Keratinocyte (primary cell): ENCODE data around the gene TYW1. TPM values are rescaled to one million over a fixed set of nuclear protein-coding genes. Genes with fewer than 3 reads are reported as not detected.
"Not testable (repeated sequence)": the region's sequence is repeated elsewhere in the genome, so short reads cannot be mapped to it uniquely, and the experiment has no call there.

Source experiments
- DNase-seq: peaks from one replicate; pipeline ENCODE4 v3.0.0-alpha.2; 2011; ENCODE audit warnings: low read depth, missing footprints, low spot score
- FAIRE-seq: peaks from 2 replicates; lab custom pipeline; 2011; peaks lifted over from hg19 to GRCh38; lab: Jason Lieb, UNC
- H2AFZ ChIP-seq: 2 replicates; pipeline ENCODE4 v1.6.0; 2012; ENCODE audit warnings: low read length, control low read depth, inconsistent platforms; ENCODE audit not compliant: control insufficient read depth
- H3K27ac ChIP-seq: 2 replicates; pipeline ENCODE4 v1.5.1; 2011; ENCODE audit warnings: low read length; ENCODE audit not compliant: control insufficient read depth, insufficient read depth
- H3K27me3 ChIP-seq: 3 replicates; pipeline ENCODE4 v1.6.0; 2011; ENCODE audit warnings: low read length; ENCODE audit not compliant: control insufficient read depth, insufficient read depth; ENCODE audit errors: extremely low read depth
- H3K36me3 ChIP-seq, 2 experiments: 2 replicates in 1 of 2; 3 replicates in 1 of 2; pipeline ENCODE4 v1.5.1; 2011; ENCODE audit warnings: low read length in 2 of 2, mild to moderate bottlenecking in 1 of 2; ENCODE audit not compliant: control insufficient read depth in 2 of 2, insufficient read depth in 2 of 2; ENCODE audit errors: extremely low read depth in 1 of 2
- H3K4me1 ChIP-seq: 3 replicates; pipeline ENCODE4 v1.5.1; 2011; ENCODE audit warnings: low read length; ENCODE audit not compliant: control insufficient read depth, insufficient read depth; ENCODE audit errors: extremely low read depth
- H3K4me2 ChIP-seq: 3 replicates; pipeline ENCODE4 v1.6.0; 2011; ENCODE audit warnings: low read depth, low read length; ENCODE audit not compliant: control insufficient read depth, insufficient read depth; ENCODE audit errors: extremely low read depth
- H3K4me3 ChIP-seq, 3 experiments: fragments of 200-600 bp in 1 of 3; sonication (generic) in 1 of 3; 2 replicates in 2 of 3; 3 replicates in 1 of 3; pipeline ENCODE4 v1.5.1; 2011 to 2016; ENCODE audit warnings: low read length in 3 of 3, mild to moderate bottlenecking in 3 of 3, control low read depth in 2 of 3, inconsistent platforms in 1 of 3, low read depth in 1 of 3, mixed read lengths in 1 of 3, mixed run types in 1 of 3, moderate library complexity in 1 of 3; ENCODE audit not compliant: control insufficient read depth in 2 of 3, insufficient read depth in 2 of 3; ENCODE audit errors: extremely low read depth in 1 of 3
- H3K79me2 ChIP-seq: 2 replicates; pipeline ENCODE4 v1.6.0; 2012; ENCODE audit warnings: low read length; ENCODE audit not compliant: control insufficient read depth, insufficient read depth
- H3K9ac ChIP-seq: 3 replicates; pipeline ENCODE4 v1.6.0; 2011; ENCODE audit warnings: low read length; ENCODE audit not compliant: control insufficient read depth, insufficient read depth; ENCODE audit errors: extremely low read depth
- H3K9me1 ChIP-seq: 3 replicates; pipeline ENCODE4 v1.6.0; 2011; ENCODE audit warnings: low read length; ENCODE audit not compliant: control insufficient read depth, insufficient read depth; ENCODE audit errors: extremely low read depth
- H3K9me3 ChIP-seq: 2 replicates; pipeline ENCODE4 v1.5.1; 2012; ENCODE audit warnings: low read depth, low read length; ENCODE audit not compliant: control insufficient read depth
- H4K20me1 ChIP-seq: 3 replicates; pipeline ENCODE4 v1.6.0; 2011; ENCODE audit warnings: low read length; ENCODE audit not compliant: control insufficient read depth, insufficient read depth; ENCODE audit errors: extremely low read depth
- CTCF ChIP-seq, 3 experiments: IDR thresholded peaks in 1 of 3; conservative IDR thresholded peaks in 1 of 3; optimal IDR thresholded peaks in 1 of 3; 2 replicates in 2 of 3; 3 replicates in 1 of 3; pipeline versions ENCODE3 to v1.5.1; 2011; ENCODE audit warnings: low read length in 3 of 3, mild to moderate bottlenecking in 3 of 3, moderate library complexity in 2 of 3, control low read depth in 1 of 3, inconsistent platforms in 1 of 3; ENCODE audit not compliant: insufficient read depth in 2 of 3; ENCODE audit errors: extremely low read depth in 1 of 3
- EZH2 ChIP-seq: IDR thresholded peaks from one replicate; pipeline ENCODE4 v1.6.1; 2012; ENCODE audit warnings: inconsistent platforms, mild to moderate bottlenecking, low read length, moderate library complexity
- dilution Hi-C: fragments of 300-500 bp; cut with MboI; formaldehyde crosslinking; loops from one replicate; pipeline ENCODE4 v1.7.0; 2020; ENCODE audit warnings: low sequenced_read_pairs; ENCODE audit not compliant: extremely low pct_ligation_motif_present
- polyA plus RNA-seq, 5 experiments: library from polyadenylated mRNA; depleted of rRNA in 3 of 5; stranded (reverse) in 3 of 5; stranded (forward) in 1 of 5; unstranded in 1 of 5; fragments of >200 nt; gene quantifications; 1 replicate in 1 of 5; 2 replicates in 3 of 5; 3 replicates in 1 of 5; pipeline versions ENCODE4 v1.2.1 to v1.2.3, GENCODE V29; 2011 to 2012; ENCODE audit warnings: missing spikeins in 2 of 5, low read depth in 1 of 5, low replicate concordance in 1 of 5

The TYW1 gene
- polyA plus RNA-seq, 1 donor (not counting 4 experiments of a cell fraction or from before 2014, with no cell fraction given): 16.4 TPM

DNA sequence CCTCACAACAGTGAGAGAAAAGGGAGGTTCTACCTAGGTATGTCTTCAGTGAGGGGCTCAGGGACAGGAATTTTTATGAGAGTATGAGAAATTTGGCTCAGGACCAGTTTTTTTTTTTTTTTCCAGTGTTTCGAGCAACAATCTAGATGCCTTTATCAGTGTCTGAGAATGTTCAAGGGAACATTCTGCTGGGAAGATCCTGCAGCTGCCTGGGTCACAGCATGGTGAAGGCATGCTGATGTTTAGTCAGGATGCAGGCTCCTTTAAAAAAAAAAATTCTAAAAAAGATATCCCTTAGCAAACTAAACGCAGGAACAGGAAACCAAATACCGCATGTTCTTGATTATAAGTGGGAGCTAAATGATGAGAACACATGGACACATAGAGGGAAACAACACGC, 32.2 kb upstream of the TYW1 start:
- no peak overlapping the region for H3K4me3 ChIP-seq

GRCh38 chr7:66967029-66967428, 29.6 kb upstream of the TYW1 start:
- no peaks in the 10 kb centered on the region for H3K36me3 ChIP-seq
- H3K79me2 ChIP-seq: no peaks in the 10 kb centered on the region
- FAIRE-seq: no peak

More for the DNA sequence above, 32.2 kb upstream of the TYW1 start:
- no peaks in the 10 kb centered on the region for H3K4me1 ChIP-seq
- no peak overlapping the region for H2AFZ ChIP-seq
- H4K20me1 ChIP-seq: no peaks in the 10 kb centered on the region
- FAIRE-seq (no peak), DNase-seq (no peak)
- H3K79me2 ChIP-seq: no peaks in the 10 kb centered on the region
- TF ChIP-seq CTCF (optimal IDR thresholded peaks at IDR 0.05 in 1 of 3, IDR thresholded peaks at IDR 0.05 in 1 of 3, conservative IDR thresholded peaks at IDR 0.05 in 1 of 3; ENCODE audit: extremely low read depth in 1 of 3, insufficient read depth in 2 of 3, low read length in 3 of 3) (no peak), EZH2 (no peak)
- dilution Hi-C loops: no loop called here
- no peaks in the 10 kb centered on the region for H3K9me3 ChIP-seq
- no peak overlapping the region for H3K4me2 ChIP-seq
- no peaks in the 10 kb centered on the region for H3K9me1 ChIP-seq
- no peak overlapping the region for H3K27ac ChIP-seq
- peaks cover 0 to 2% of the 10 kb centered on the region in 2 experiments for H3K36me3 ChIP-seq
- H3K9ac ChIP-seq: no peak overlapping the region
- no peaks in the 10 kb centered on the region for H3K27me3 ChIP-seq

DNA sequence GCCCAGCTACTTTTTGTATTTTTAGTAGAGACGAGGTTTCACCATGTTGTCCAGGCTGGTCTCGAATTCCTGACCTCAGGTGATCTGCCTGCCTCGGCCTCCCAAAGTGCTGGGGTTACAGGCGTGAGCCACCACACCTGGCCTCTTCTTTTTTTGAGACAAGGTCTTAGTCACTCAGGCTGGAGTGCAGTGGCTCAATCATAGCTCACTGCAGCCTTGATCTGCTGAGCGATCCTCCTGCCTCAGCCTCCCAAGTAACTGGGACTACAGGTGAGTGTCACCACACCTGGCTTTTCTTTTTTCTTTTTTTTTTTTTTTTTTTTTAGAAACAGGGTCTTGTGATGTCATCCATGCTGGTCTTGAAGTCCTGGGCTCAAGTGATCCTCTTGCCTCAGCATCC, 27.6 kb upstream of the TYW1 start:
- H3K27ac ChIP-seq, H3K79me2 ChIP-seq, H4K20me1 ChIP-seq, H3K36me3 ChIP-seq, H3K9ac ChIP-seq, H3K4me3 ChIP-seq, H3K9me1 ChIP-seq, dilution Hi-C loops, DNase-seq, H3K27me3 ChIP-seq, H2AFZ ChIP-seq, H3K4me1 ChIP-seq, H3K4me2 ChIP-seq, FAIRE-seq, H3K9me3 ChIP-seq: not testable (repeated sequence)

More at GRCh38 chr7:66967029-66967428, 29.6 kb upstream of the TYW1 start:
- no peaks in the 10 kb centered on the region for H3K9me1 ChIP-seq
- no peak overlapping the region for H3K4me3 ChIP-seq
- dilution Hi-C loops: no loop called here
- H3K4me2 ChIP-seq: no peak overlapping the region
- H4K20me1 ChIP-seq: no peaks in the 10 kb centered on the region
- no peak overlapping the region for H2AFZ ChIP-seq
- H3K9ac ChIP-seq: no peak overlapping the region
- H3K4me1 ChIP-seq: no peaks in the 10 kb centered on the region
- no peaks in the 10 kb centered on the region for H3K9me3 ChIP-seq
- DNase-seq: no peak
- H3K27ac ChIP-seq: no peak overlapping the region
- no peaks in the 10 kb centered on the region for H3K27me3 ChIP-seq
- TF ChIP-seq EZH2 (no peak), CTCF (optimal IDR thresholded peaks at IDR 0.05 in 1 of 3, IDR thresholded peaks at IDR 0.05 in 1 of 3, conservative IDR thresholded peaks at IDR 0.05 in 1 of 3; ENCODE audit: extremely low read depth in 1 of 3, insufficient read depth in 2 of 3, low read length in 3 of 3) (no peak)
